HepG2 (cell line): Measurements from ENCODE around the gene RTF1. TPM values are rescaled to one million over a fixed set of nuclear protein-coding genes. Genes with fewer than 3 reads are reported as not detected.

ENCODE experiments used
- ATAC-seq: fragments of 200-7000 bp; cut with Tn5 transposase; 3 replicates; pipeline ENCODE4 v1.9.1; 2020; ENCODE audit warnings: mild to moderate bottlenecking, moderate library complexity
- BruUV-seq: library from RNA; stranded (reverse); fragments of 400-500 nt; replicated peaks from 2 replicates; lab custom pipeline; 2021; lab: Mats Ljungman, UMichigan
- CTCF ChIA-PET: fragments of 300-600 bp; formaldehyde crosslinking; extraction: SDS; loops from one replicate; lab custom pipeline; 2021; ENCODE audit warnings: low total read pairs, inconsistent platforms, low intra/inter-chr PET ratio; lab: Yijun Ruan, JAX
- POLR2A ChIA-PET: fragments of 350-600 bp; sonication (Branson Sonifier 250); formaldehyde crosslinking; loops from one replicate; lab custom pipeline; 2020; ENCODE audit warnings: antibody characterized with exemption, inconsistent platforms; lab: Yijun Ruan, JAX
- DNase-seq: peaks from one replicate; pipeline ENCODE4 v3.0.0-alpha.2; 2015; ENCODE audit warnings: low spot score
- FAIRE-seq: peaks from 3 replicates; lab custom pipeline; 2011; peaks lifted over from hg19 to GRCh38; lab: Jason Lieb, UNC
- H2AFZ ChIP-seq: one replicate; pipeline ENCODE4 v1.6.1; 2011; ENCODE audit warnings: low read length, inconsistent platforms
- H3K27ac ChIP-seq: fragments of 300-600 bp; 3 replicates; pipeline ENCODE4 v1.8.0; 2011; ENCODE audit warnings: mixed run types, mild to moderate bottlenecking, mixed read lengths, low read length, inconsistent platforms; ENCODE audit not compliant: insufficient read depth; ENCODE audit errors: extremely low read length
- H3K27me3 ChIP-seq, 2 experiments: fragments of 200-600 bp in 1 of 2; 2 replicates in 1 of 2; 3 replicates in 1 of 2; pipeline versions ENCODE4 v1.6.0 to v1.8.0; 2011; ENCODE audit warnings: low read length in 2 of 2, mild to moderate bottlenecking in 2 of 2, moderate library complexity in 2 of 2, inconsistent platforms in 1 of 2; ENCODE audit not compliant: insufficient read depth in 2 of 2, control insufficient read depth in 1 of 2
- H3K36me3 ChIP-seq, 2 experiments: fragments of 200-600 bp in 1 of 2; replicated peaks in 1 of 2; 2 replicates in 1 of 2; 3 replicates in 1 of 2; pipeline versions ENCODE4 v1.5.1 to v1.8.0; 2011; ENCODE audit warnings: low read length in 2 of 2, inconsistent platforms in 1 of 2; ENCODE audit not compliant: insufficient read depth in 2 of 2, control insufficient read depth in 1 of 2
- H3K4me1 ChIP-seq: 2 replicates; pipeline ENCODE4 v1.5.1; 2012; ENCODE audit warnings: low read length, inconsistent platforms; ENCODE audit not compliant: insufficient read depth
- H3K4me2 ChIP-seq: 2 replicates; pipeline ENCODE4 v1.6.0; 2011; ENCODE audit warnings: low read depth, low read length, inconsistent platforms
- H3K4me3 ChIP-seq, 3 experiments: fragments of 200-600 bp in 1 of 3; sonication (generic), shearing (Covaris generic) in 1 of 3; replicated peaks in 1 of 3; 2 replicates each; pipeline ENCODE4 v1.5.1; 2011 to 2016; ENCODE audit warnings: low read length in 3 of 3, inconsistent platforms in 2 of 3, low read depth in 2 of 3, mild to moderate bottlenecking in 2 of 3, control low read depth in 1 of 3, mixed read lengths in 1 of 3; ENCODE audit not compliant: insufficient read depth in 1 of 3
- H3K79me2 ChIP-seq: one replicate; pipeline ENCODE4 v1.6.1; 2011; ENCODE audit warnings: low read length, inconsistent platforms; ENCODE audit not compliant: insufficient read depth
- H3K9ac ChIP-seq: 2 replicates; pipeline ENCODE4 v1.6.0; 2011; ENCODE audit warnings: mild to moderate bottlenecking, low read depth, low read length, inconsistent platforms; ENCODE audit not compliant: insufficient read depth
- H3K9me3 ChIP-seq: 2 replicates; pipeline ENCODE4 v1.5.1; 2012; ENCODE audit warnings: mild to moderate bottlenecking, low read length
- H4K20me1 ChIP-seq: 2 replicates; pipeline ENCODE4 v1.6.0; 2011; ENCODE audit warnings: inconsistent platforms, mild to moderate bottlenecking, low read length, moderate library complexity; ENCODE audit not compliant: insufficient read depth
- AHDC1 ChIP-seq: sonication (generic); formaldehyde crosslinking; IDR thresholded peaks from 2 replicates; pipeline ENCODE4 v1.5.1; 2020; ENCODE audit warnings: mild to moderate bottlenecking, missing genetic modification reagents, borderline replicate concordance
- CHD2 ChIP-seq: IDR thresholded peaks from 2 replicates; pipeline ENCODE4 v1.6.1; 2011; ENCODE audit warnings: low read depth, low read length, improper control_type of control experiment
- FOXC1 ChIP-seq: sonication (generic); formaldehyde crosslinking; IDR thresholded peaks from 2 replicates; pipeline ENCODE4 v1.8.0; 2022; ENCODE audit warnings: mild to moderate bottlenecking, missing genetic modification reagents, borderline replicate concordance
- POLR2AphosphoS2 ChIP-seq: IDR thresholded peaks from 2 replicates; pipeline ENCODE4 v1.6.1; 2011; ENCODE audit warnings: low read depth, low read length, improper control_type of control experiment
- ZNF589 ChIP-seq: sonication (generic); formaldehyde crosslinking; conservative IDR thresholded peaks from 2 replicates; pipeline ENCODE4 v1.8.0; 2022; ENCODE audit warnings: mild to moderate bottlenecking, moderate library complexity, missing genetic modification reagents
- WGBS: methylation state at CpG from one replicate; pipeline ENCODE4 v1.1.6; 2017; ENCODE audit warnings: low lambda C conversion rate; 5-methylcytosine and 5-hydroxymethylcytosine counted together
- in situ Hi-C: cut with HindIII; loops from 2 replicates; pipeline ENCODE4 v1.10.0; 2017; ENCODE audit warnings: low pct_unique_long_range_greater_than_20kb; ENCODE audit not compliant: extremely low pct_ligation_motif_present
- intact Hi-C: fragments of 100-400 bp; cut with micrococcal nuclease; formaldehyde crosslinking; loops from one replicate; pipeline ENCODE4 v1.10.0; 2022; ENCODE audit not compliant: unreplicated experiment
- polyA plus RNA-seq, 8 experiments: library from polyadenylated mRNA; depleted of rRNA in 3 of 8; stranded (reverse) in 7 of 8; unstranded in 1 of 8; fragments of >200 nt; fragmentation: Illumina TruSeq in 4 of 8; extraction: Trizol in 4 of 8; gene quantifications; 2 replicates each; pipeline versions ENCODE4 v1.2.1 to v1.2.3, GENCODE V29; 2011 to 2016; ENCODE audit warnings: low read depth in 4 of 8, missing spikeins in 1 of 8, mixed read lengths in 1 of 8; ENCODE audit not compliant: insufficient read depth in 1 of 8
- total RNA-seq, 5 experiments: library from RNA; depleted of rRNA; stranded (reverse); fragments of >200 nt; fragmentation: Illumina TruSeq; extraction: Trizol; gene quantifications; 2 replicates each; pipeline ENCODE4 v1.2.3, GENCODE V29; 2016; ENCODE audit warnings: low read depth in 1 of 5
- TF ChIP-seq, protein P1 (sequence below): sonication (generic); formaldehyde crosslinking; IDR thresholded peaks from 2 replicates; pipeline ENCODE4 v1.8.1; 2023; ENCODE audit warnings: mild to moderate bottlenecking, moderate library complexity, missing genetic modification reagents
- TF ChIP-seq, protein P2 (sequence below): IDR thresholded peaks from 2 replicates; pipeline ENCODE4 v1.6.1; 2018; ENCODE audit warnings: missing genetic modification reagents

The RTF1 gene
- total and polyA plus RNA-seq, 2 of the 13 experiments (the other 11 are each of a cell fraction or from before 2014, with no cell fraction given), result 13.9 to 17.9 TPM

DNA sequence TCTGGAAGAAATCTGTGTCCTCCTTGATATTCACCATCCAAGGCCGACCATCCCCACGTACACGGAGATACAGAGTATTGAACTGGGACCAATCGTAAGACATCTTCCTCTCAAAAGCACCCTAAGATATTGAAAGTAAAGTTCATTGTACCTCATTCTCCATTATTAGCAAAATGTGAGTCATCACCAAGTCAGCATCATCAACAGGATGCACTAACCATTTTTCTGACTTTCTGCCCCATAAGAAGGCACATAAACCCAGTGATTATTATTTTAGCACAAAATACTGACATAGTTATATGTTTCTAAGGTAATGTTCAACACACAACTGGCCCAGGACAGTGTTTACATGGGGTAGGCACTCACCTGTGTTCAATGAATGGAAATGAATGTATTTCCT, 22.0 kb upstream of the RTF1 start (continued):
- TF ChIP-seq FOXC1 (CRISPR knock-in tag), result no peak
- TF ChIP-seq, all 625 proteins: peak for 0

GRCh38 chr15:41396111-41396510, 20.8 kb upstream of the RTF1 start:
- WGBS, result 92% methylated on average over 3 of the region's 3 CpGs
- peaks cover 1% of the 10 kb centered on the region; the same call in 1 of the 2 replicates for H3K4me1 ChIP-seq
- ChIA-PET CTCF (no interaction called here), POLR2A (no interaction called here)
- no TSS peak for BruUV-seq
- H4K20me1 ChIP-seq, result no peaks in the 10 kb centered on the region
- H3K27ac ChIP-seq, result no peak overlapping the region
- intact Hi-C loops, result no loop called here
- FAIRE-seq, result no peak
- no peak overlapping the region for H3K4me2 ChIP-seq
- peaks cover 1 to 12% of the 10 kb centered on the region in 2 experiments; a peak in 3 of 5 replicates for H3K36me3 ChIP-seq
- H3K79me2 ChIP-seq, result no peaks in the 10 kb centered on the region
- no peak for DNase-seq
- no peak for ATAC-seq
- H3K9ac ChIP-seq, result no peak overlapping the region
- no peaks in the 10 kb centered on the region for H3K27me3 ChIP-seq
- in situ Hi-C loops, result no loop called here
- H2AFZ ChIP-seq, result no peak overlapping the region
- no peaks in the 10 kb centered on the region for H3K9me3 ChIP-seq
- TF ChIP-seq, protein P1, sequence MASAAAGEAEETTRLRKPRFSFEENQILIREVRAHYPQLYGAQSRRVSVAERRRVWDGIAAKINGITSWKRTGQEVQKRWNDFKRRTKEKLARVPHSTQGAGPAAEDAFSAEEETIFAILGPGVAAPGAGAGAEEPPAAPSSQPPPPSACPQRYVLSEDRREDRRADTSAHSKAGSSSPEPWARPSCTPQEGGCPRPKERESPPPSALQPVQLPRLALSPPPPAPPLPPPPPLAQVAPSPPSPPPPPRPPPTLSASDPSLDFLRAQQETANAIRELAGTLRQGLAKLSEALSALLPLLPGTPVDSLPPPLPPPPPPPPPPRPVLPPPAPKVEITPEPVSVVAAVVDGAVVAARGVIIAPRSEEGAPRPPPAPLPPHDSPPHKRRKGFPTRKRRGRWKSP, result no peak
- TF ChIP-seq POLR2AphosphoS2 (no peak), AHDC1 (CRISPR knock-in tag) (no peak), ZNF589 (CRISPR knock-in tag) (no peak), CHD2 (no peak)
- TF ChIP-seq, protein P2, sequence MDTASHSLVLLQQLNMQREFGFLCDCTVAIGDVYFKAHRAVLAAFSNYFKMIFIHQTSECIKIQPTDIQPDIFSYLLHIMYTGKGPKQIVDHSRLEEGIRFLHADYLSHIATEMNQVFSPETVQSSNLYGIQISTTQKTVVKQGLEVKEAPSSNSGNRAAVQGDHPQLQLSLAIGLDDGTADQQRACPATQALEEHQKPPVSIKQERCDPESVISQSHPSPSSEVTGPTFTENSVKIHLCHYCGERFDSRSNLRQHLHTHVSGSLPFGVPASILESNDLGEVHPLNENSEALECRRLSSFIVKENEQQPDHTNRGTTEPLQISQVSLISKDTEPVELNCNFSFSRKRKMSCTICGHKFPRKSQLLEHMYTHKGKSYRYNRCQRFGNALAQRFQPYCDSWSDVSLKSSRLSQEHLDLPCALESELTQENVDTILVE (CRISPR knock-in tag), result no peak
- H3K4me3 ChIP-seq, result no peak overlapping the region
